HEK293 (cell line): ENCODE data around the gene APOBEC2.

Source experiments
- CTCF ChIP-seq: fragments of 450-650 bp; formaldehyde crosslinking; IDR thresholded peaks from 2 replicates; pipeline ENCODE4 v1.5.1; 2016; ENCODE audit warnings: missing biosample characterization, missing genetic modification characterization
- EGR2 ChIP-seq: fragments of 450-650 bp; formaldehyde crosslinking; IDR thresholded peaks from 2 replicates; pipeline ENCODE4 v1.5.1; 2016; ENCODE audit warnings: low read depth, missing biosample characterization, missing genetic modification characterization
- FEZF1 ChIP-seq: fragments of 450-650 bp; formaldehyde crosslinking; IDR thresholded peaks from 2 replicates; pipeline ENCODE4 v1.5.1; 2016; ENCODE audit warnings: missing biosample characterization, missing genetic modification characterization
- KLF17 ChIP-seq: fragments of 450-650 bp; formaldehyde crosslinking; IDR thresholded peaks from 2 replicates; pipeline ENCODE4 v1.5.1; 2016; ENCODE audit warnings: missing biosample characterization, missing genetic modification characterization
- PRDM4 ChIP-seq: fragments of 450-650 bp; formaldehyde crosslinking; IDR thresholded peaks from 2 replicates; pipeline ENCODE4 v1.5.1; 2017; ENCODE audit warnings: missing biosample characterization, missing genetic modification characterization
- SCRT1 ChIP-seq: fragments of 450-650 bp; formaldehyde crosslinking; IDR thresholded peaks from 2 replicates; pipeline ENCODE4 v1.5.1; 2016; ENCODE audit warnings: missing biosample characterization, missing genetic modification characterization, borderline replicate concordance
- SP7 ChIP-seq: fragments of 450-650 bp; formaldehyde crosslinking; IDR thresholded peaks from 2 replicates; pipeline ENCODE4 v1.5.1; 2016; ENCODE audit warnings: missing biosample characterization, missing genetic modification characterization
- WT1 ChIP-seq: fragments of 450-650 bp; formaldehyde crosslinking; IDR thresholded peaks from 2 replicates; pipeline ENCODE4 v1.5.1; 2016; ENCODE audit warnings: missing biosample characterization, missing genetic modification characterization
- ZBTB20 ChIP-seq: fragments of 450-650 bp; formaldehyde crosslinking; IDR thresholded peaks from 2 replicates; pipeline ENCODE4 v1.5.1; 2016; ENCODE audit warnings: missing biosample characterization, missing genetic modification characterization
- ZFP37 ChIP-seq: fragments of 450-650 bp; formaldehyde crosslinking; IDR thresholded peaks from 2 replicates; pipeline ENCODE4 v1.5.1; 2016; ENCODE audit warnings: missing biosample characterization, missing genetic modification characterization
- ZNF112 ChIP-seq: fragments of 450-650 bp; formaldehyde crosslinking; IDR thresholded peaks from 2 replicates; pipeline ENCODE4 v1.5.0; 2017; ENCODE audit warnings: missing biosample characterization, missing genetic modification characterization
- ZNF214 ChIP-seq: fragments of 450-650 bp; formaldehyde crosslinking; IDR thresholded peaks from 2 replicates; pipeline ENCODE4 v1.5.1; 2017; ENCODE audit warnings: missing biosample characterization, mild to moderate bottlenecking, missing genetic modification characterization, borderline replicate concordance
- ZNF248 ChIP-seq: fragments of 450-650 bp; formaldehyde crosslinking; IDR thresholded peaks from 2 replicates; pipeline ENCODE4 v1.5.1; 2017; ENCODE audit warnings: missing biosample characterization, missing genetic modification characterization
- ZNF324 ChIP-seq: fragments of 450-650 bp; formaldehyde crosslinking; IDR thresholded peaks from 2 replicates; pipeline ENCODE4 v1.5.1; 2016; ENCODE audit warnings: missing biosample characterization, missing genetic modification characterization
- ZNF558 ChIP-seq: fragments of 450-650 bp; formaldehyde crosslinking; IDR thresholded peaks from 2 replicates; pipeline ENCODE4 v1.5.1; 2016; ENCODE audit warnings: missing biosample characterization, missing genetic modification characterization
- TF ChIP-seq, protein P1 (sequence below): fragments of 450-650 bp; formaldehyde crosslinking; IDR thresholded peaks from 2 replicates; pipeline ENCODE4 v1.5.1; 2016; ENCODE audit warnings: missing biosample characterization, missing genetic modification characterization
- TF ChIP-seq, protein P2 (sequence below): fragments of 450-650 bp; formaldehyde crosslinking; IDR thresholded peaks from 2 replicates; pipeline ENCODE4 v1.5.1; 2016; ENCODE audit warnings: missing biosample characterization, missing genetic modification characterization, borderline replicate concordance
- TF ChIP-seq, protein P3 (sequence below): sonication (generic); formaldehyde crosslinking; IDR thresholded peaks from 2 replicates; pipeline ENCODE4 v1.8.1; 2022; ENCODE audit warnings: mild to moderate bottlenecking, moderate library complexity, missing genetic modification reagents
- TF ChIP-seq, protein P4 (sequence below): fragments of 450-650 bp; formaldehyde crosslinking; optimal IDR thresholded peaks from 2 replicates; pipeline ENCODE3; 2016; ENCODE audit warnings: missing biosample characterization, mild to moderate bottlenecking, missing genetic modification characterization

APOBEC2 gene

GRCh38 chr6:41071923-41072835 lies 19.2 kb downstream of the APOBEC2 start, which contains the start of gene OARD1 (continued):
- TF ChIP-seq CTCF (tag by site-specific recombination): no peak
- peak; percentile 62 for TF ChIP-seq KLF17 (tag by site-specific recombination)
- peak; percentile 54; the same call in 1 of the 2 replicates for TF ChIP-seq WT1 (tag by site-specific recombination)
- no peak for TF ChIP-seq ZNF558 (tag by site-specific recombination)
- TF ChIP-seq, protein P1, sequence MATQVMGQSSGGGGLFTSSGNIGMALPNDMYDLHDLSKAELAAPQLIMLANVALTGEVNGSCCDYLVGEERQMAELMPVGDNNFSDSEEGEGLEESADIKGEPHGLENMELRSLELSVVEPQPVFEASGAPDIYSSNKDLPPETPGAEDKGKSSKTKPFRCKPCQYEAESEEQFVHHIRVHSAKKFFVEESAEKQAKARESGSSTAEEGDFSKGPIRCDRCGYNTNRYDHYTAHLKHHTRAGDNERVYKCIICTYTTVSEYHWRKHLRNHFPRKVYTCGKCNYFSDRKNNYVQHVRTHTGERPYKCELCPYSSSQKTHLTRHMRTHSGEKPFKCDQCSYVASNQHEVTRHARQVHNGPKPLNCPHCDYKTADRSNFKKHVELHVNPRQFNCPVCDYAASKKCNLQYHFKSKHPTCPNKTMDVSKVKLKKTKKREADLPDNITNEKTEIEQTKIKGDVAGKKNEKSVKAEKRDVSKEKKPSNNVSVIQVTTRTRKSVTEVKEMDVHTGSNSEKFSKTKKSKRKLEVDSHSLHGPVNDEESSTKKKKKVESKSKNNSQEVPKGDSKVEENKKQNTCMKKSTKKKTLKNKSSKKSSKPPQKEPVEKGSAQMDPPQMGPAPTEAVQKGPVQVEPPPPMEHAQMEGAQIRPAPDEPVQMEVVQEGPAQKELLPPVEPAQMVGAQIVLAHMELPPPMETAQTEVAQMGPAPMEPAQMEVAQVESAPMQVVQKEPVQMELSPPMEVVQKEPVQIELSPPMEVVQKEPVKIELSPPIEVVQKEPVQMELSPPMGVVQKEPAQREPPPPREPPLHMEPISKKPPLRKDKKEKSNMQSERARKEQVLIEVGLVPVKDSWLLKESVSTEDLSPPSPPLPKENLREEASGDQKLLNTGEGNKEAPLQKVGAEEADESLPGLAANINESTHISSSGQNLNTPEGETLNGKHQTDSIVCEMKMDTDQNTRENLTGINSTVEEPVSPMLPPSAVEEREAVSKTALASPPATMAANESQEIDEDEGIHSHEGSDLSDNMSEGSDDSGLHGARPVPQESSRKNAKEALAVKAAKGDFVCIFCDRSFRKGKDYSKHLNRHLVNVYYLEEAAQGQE (tag by site-specific recombination): no peak
- TF ChIP-seq, protein P2, sequence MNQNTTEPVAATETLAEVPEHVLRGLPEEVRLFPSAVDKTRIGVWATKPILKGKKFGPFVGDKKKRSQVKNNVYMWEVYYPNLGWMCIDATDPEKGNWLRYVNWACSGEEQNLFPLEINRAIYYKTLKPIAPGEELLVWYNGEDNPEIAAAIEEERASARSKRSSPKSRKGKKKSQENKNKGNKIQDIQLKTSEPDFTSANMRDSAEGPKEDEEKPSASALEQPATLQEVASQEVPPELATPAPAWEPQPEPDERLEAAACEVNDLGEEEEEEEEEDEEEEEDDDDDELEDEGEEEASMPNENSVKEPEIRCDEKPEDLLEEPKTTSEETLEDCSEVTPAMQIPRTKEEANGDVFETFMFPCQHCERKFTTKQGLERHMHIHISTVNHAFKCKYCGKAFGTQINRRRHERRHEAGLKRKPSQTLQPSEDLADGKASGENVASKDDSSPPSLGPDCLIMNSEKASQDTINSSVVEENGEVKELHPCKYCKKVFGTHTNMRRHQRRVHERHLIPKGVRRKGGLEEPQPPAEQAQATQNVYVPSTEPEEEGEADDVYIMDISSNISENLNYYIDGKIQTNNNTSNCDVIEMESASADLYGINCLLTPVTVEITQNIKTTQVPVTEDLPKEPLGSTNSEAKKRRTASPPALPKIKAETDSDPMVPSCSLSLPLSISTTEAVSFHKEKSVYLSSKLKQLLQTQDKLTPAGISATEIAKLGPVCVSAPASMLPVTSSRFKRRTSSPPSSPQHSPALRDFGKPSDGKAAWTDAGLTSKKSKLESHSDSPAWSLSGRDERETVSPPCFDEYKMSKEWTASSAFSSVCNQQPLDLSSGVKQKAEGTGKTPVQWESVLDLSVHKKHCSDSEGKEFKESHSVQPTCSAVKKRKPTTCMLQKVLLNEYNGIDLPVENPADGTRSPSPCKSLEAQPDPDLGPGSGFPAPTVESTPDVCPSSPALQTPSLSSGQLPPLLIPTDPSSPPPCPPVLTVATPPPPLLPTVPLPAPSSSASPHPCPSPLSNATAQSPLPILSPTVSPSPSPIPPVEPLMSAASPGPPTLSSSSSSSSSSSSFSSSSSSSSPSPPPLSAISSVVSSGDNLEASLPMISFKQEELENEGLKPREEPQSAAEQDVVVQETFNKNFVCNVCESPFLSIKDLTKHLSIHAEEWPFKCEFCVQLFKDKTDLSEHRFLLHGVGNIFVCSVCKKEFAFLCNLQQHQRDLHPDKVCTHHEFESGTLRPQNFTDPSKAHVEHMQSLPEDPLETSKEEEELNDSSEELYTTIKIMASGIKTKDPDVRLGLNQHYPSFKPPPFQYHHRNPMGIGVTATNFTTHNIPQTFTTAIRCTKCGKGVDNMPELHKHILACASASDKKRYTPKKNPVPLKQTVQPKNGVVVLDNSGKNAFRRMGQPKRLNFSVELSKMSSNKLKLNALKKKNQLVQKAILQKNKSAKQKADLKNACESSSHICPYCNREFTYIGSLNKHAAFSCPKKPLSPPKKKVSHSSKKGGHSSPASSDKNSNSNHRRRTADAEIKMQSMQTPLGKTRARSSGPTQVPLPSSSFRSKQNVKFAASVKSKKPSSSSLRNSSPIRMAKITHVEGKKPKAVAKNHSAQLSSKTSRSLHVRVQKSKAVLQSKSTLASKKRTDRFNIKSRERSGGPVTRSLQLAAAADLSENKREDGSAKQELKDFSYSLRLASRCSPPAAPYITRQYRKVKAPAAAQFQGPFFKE (tag by site-specific recombination): no peak
- TF ChIP-seq PRDM4: peak; percentile 22; the same call in 1 of the 2 replicates
- TF ChIP-seq ZNF214 (tag by site-specific recombination): no peak
- TF ChIP-seq ZNF112 (tag by site-specific recombination): no peak
- TF ChIP-seq ZFP37 (tag by site-specific recombination): peak; percentile 80
- TF ChIP-seq SP7 (tag by site-specific recombination): peak; percentile 55; the same call in 1 of the 2 replicates
- no peak for TF ChIP-seq EGR2 (tag by site-specific recombination)
- TF ChIP-seq, protein P3, sequence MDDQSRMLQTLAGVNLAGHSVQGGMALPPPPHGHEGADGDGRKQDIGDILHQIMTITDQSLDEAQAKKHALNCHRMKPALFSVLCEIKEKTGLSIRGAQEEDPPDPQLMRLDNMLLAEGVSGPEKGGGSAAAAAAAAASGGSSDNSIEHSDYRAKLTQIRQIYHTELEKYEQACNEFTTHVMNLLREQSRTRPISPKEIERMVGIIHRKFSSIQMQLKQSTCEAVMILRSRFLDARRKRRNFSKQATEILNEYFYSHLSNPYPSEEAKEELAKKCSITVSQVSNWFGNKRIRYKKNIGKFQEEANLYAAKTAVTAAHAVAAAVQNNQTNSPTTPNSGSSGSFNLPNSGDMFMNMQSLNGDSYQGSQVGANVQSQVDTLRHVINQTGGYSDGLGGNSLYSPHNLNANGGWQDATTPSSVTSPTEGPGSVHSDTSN (CRISPR knock-in tag): no peak
- TF ChIP-seq ZNF248 (tag by site-specific recombination): no peak
- TF ChIP-seq ZBTB20 (tag by site-specific recombination): peak; percentile 88
- TF ChIP-seq, protein P4, sequence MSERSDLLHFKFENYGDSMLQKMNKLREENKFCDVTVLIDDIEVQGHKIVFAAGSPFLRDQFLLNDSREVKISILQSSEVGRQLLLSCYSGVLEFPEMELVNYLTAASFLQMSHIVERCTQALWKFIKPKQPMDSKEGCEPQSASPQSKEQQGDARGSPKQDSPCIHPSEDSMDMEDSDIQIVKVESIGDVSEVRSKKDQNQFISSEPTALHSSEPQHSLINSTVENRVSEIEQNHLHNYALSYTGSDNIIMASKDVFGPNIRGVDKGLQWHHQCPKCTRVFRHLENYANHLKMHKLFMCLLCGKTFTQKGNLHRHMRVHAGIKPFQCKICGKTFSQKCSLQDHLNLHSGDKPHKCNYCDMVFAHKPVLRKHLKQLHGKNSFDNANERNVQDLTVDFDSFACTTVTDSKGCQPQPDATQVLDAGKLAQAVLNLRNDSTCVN (tag by site-specific recombination): peak; percentile 31
- no peak for TF ChIP-seq SCRT1 (tag by site-specific recombination)
- peak; percentile 84; the same call in 1 of the 2 replicates for TF ChIP-seq ZNF324 (tag by site-specific recombination)
- peak; percentile 29; the same call in 1 of the 2 replicates for TF ChIP-seq FEZF1 (tag by site-specific recombination)
